Hematopoietic multipotent progenitor cell treated with erythropoietin and hydrocortisone succinate and interleukin-3 and kit ligand, for 17 days (in vitro differentiated cells): ENCODE results near the gene CACNB4.
"Not testable (repeated sequence)": the region's sequence is repeated elsewhere in the genome, so short reads cannot be mapped to it uniquely, and the experiment has no call there.

Experiments
- DNase-seq: peaks from one replicate; pipeline ENCODE4 v3.0.0-alpha.2; 2015; ENCODE audit warnings: low spot score

CACNB4 gene

DNA sequence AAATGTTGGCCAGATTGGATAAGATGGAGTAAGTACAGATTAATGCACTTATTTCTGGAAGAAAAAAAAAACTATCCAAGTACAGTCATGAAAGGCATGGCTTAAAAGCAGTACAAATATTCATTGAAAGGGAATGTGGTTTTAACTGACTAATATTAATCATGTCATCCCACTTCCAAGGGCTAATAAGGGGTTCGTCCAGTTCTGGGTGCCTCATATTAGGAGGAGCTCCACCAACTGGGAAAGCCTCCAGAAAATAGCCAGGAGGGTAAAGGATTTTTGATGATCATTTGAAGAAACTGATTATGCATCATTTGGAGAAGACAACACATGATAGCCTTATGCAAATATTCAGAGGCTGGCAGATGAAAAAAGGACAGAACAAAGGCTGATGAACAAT lies 155.4 kb downstream of the CACNB4 start:
- DNase-seq, result no peak

DNA sequence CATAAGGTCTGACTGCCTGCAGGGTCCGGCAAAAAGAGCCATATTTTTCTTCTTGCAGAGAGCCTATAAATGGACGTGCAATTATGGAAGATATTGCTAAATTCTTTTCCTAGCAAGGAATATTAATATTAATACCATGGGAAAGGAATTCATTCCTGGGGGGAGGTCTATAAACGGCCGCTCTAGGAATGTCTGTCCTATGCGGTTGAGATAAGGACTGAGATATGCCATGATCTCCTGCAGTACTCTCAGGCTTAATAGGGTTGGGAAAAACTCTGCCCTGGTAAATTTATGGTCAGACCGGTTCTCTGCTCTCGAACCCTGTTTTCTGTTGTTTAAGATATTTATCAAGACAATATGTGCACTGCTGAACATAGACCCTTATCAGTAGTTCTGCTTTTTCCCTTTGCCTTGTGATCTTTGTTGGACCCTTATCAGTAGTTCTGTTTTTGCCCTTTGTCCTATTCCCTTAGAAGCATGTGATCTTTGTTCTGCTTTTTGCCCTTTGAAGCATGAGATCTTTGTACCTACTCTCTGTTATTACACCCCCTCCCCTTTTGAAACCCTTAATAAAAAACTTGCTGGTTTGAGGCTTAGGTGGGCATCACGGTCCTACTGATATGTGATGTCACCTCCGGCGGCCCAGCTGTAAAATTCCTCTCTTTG lies 156.2 kb downstream of the CACNB4 start:
- not testable (repeated sequence) for DNase-seq

DNA sequence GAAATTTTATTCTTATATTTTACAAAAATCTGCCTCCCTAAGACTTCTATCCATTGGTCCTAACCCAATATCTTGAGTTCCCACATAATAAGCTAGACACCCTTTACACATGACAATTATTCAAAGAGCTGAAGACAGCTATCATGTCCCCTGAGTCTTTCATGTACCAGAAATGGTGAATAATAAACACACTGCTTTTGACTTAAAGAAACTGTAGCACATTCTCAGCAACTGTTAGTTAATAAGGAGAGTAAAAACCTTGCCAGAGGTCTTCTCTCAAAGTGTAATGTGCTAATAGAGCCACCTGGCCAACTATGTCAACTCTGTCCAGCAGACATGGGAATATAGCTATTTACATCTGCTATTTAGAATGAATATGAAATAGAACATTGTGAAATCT lies 160.9 kb downstream of the CACNB4 start:
- no peak for DNase-seq

DNA sequence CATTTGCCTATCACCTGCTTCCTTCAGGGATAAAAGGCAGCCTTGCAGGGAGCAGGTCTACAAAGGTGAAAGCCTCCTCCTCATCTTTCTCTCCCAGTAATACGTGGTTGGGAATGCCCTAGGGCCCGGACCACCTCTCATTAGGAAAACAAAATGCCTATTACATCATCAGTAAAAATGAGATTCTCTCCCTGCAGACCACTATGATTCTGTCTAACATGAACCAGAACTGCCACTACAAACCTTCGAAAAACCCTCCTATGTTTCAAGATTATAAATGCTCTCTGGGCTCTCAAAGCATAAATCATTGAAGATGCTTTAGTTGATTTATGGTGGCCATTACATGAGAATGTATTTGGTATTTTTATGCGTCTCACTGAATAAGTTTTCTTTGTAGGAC lies 162.2 kb downstream of the CACNB4 start:
- no peak for DNase-seq

DNA sequence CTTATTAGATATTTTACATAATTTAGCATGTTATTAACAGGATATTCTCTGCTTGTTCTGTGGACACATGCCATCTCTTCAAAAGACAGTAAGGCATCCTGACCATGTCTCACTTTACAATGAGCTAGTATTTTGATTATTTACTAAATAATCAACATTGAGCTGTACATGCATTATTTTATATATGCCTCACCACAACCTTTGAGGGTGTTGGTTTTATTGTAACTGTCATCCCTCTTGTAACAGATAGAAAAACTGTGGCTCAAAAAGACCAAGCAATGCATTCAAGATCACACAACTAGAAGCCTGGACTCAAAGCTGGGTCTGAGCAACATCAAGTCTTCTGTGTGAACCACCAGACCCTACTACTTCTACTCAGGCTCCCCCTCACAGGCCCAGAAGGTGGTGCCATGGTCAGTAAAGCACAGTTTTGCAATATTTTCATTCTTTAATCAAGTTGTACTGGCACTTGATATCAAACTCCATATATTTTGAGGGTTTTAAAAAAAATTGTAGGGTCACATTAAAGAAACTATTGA lies 165.5 kb downstream of the CACNB4 start:
- DNase-seq, result no peak

DNA sequence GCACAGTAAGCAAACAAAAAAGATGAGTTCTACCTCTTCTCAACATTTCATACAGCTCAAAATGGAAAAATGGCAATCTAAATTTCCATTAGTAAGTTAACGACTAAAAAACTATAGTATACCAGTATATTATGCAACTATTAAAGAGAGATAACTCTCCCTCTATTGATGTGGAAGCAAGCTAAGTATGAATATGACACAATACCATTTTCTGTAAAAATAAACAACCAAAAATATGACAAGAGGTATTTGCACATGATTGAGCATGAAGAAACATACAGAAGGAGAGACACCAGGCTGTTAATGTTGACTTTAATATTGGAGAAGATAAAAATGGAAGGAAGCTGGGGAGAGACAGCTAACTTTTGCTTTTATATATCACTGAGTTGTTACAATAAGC lies 167.1 kb downstream of the CACNB4 start:
- no peak for DNase-seq

DNA sequence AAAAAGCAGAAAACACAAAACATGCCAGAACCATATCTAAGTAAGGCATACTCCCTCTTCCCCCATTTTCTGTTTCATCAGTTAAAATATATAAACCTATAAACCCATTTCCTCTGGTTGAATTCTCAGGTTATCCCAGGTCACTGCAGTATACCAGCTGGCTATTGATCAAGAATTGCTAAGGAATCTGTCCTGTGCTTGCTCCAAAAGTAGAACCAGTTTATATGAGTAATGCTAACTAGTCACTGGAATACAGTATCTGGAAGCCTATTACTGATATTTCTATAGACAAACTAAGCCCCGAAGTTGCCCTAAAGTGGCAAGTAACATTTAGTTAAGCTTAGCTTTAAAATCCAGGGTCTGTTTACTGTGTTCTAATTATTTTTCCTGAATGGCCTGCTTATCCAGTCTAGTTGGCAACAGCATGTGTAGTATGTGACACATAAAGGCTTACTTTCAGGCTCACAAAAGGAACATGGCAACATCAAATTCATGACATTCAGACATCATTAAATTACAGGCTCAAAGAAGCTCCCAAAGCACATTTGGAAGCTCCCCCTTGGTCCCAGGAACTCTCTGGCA lies 167.7 kb downstream of the CACNB4 start:
- DNase-seq, result no peak

DNA sequence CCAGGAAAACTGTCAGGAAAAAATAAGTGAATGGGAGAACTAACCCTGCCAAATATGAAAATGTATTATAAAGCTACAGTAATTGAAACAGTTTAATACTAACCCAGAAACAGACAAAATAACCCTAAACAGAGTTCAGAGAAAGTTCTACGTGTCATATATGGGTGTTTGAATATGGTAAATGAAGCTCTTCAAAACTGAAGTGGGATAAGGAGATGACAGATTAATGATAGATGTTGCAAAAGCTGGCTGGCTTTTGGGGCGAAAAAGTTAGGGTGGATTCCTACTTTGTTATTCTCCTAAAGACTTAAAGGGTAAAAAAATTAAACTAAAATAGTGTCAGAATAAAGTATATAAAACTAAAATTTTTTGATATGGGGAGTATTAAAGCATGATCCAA lies 168.8 kb downstream of the CACNB4 start:
- DNase-seq, result no peak

DNA sequence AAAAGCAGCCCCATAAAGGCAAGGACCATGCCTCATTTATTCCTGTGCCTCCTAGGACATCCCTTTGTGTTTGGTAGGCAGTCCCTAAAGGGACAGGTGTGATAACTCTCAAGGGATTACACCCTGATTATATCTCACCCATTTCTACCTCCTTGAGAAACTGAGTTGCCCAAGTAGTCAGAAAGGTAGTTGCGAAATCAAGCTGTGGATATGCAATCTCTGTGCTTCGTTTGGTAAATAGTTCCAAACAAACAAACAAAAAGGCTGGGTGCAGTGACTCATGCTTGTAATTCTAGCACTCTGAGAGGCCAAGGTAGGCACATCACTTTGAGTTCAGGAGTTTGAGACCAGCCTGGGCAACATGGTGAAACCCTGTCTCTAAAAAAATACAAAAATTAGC lies 170.5 kb downstream of the CACNB4 start:
- no peak for DNase-seq

DNA sequence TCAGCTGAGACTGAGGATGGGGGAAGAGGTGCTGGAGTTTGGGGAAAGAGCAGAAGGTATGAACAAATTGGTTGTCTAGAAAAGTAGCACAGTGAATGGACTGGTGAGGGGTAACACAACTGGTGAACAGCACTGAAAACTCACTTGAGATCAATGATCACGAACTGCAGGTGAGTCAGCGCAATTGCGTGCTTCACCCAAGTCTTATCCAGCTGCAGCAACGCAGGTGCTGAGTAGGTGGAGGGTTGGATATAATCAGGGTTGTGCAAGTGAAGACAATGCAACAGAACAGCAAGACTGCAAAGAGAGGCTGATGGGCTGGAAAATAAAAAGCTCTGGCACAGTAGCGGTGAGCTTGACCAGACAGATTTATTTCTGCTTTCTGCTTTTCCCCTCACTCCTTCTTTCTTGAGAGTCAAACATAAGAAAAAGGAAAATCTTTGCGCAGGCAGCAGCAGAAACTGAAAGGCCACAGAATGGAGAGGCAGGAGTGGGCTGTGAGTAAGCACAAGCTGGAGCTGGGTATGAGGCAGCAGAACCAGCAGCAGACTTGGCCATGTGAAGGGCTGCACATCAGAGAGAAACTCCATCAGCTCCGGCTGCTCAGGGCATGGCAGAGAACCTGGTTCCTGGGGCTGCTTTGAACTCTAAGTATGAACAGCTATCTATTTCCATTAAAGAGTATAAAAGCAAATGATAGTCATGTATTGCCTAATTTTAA lies 171.2 kb downstream of the CACNB4 start:
- DNase-seq, result no peak

DNA sequence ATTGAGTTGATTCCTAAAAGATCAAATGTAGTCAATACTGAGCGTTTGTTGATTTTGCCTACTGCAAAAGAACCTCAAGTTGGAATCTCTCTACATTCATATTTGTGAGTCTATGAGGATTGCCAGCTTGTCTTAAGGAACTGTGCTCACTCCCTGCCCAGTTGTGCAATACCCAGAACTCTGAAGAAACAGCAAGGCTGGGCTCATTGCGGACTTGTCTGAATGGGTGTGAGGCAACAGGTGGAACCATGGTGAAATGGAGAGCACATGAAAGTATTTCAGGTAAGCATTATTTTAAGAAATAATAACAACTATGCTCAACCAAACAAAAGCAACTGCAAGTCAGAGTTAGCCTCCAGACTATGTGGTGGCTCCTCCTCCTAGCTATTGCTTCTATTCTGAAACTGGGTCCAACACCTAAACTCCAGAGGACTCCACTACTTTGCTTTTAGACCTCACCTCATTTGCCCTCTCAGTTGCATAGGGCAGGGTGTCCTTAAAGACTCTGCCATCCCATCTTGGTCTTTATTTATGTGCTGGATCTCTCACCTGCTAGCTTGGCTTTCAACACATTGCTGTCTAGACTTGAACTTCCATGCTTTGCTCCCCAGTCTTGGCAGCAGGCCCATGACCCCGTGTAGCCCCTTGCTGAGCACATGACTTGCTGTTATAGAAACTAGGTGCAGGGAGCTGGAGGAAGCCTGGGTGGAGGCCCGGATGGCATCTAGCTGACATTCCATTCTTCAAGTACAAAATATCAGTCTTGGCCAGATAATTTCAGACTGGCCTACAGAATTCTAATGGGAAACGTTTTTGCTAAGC lies 175.8 kb downstream of the CACNB4 start:
- DNase-seq, result no peak

DNA sequence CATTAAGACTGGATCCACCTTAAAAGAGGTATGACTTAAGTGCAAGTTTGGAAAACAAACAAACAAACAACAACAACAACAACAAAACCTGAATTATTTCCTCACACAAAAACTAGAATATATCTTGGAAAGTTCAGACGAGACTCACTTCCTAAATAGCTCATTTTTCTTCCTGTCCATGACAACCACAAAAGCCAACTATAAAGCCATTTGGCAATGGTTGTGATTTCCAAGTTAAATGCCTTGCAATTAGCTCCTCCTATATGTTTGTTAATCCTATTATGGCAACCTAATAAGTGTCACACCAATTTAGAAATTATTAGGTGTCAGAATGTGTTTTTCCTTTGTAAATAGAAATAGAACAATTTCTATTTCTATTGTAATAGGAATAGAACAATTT lies 179.1 kb downstream of the CACNB4 start:
- DNase-seq, result no peak

DNA sequence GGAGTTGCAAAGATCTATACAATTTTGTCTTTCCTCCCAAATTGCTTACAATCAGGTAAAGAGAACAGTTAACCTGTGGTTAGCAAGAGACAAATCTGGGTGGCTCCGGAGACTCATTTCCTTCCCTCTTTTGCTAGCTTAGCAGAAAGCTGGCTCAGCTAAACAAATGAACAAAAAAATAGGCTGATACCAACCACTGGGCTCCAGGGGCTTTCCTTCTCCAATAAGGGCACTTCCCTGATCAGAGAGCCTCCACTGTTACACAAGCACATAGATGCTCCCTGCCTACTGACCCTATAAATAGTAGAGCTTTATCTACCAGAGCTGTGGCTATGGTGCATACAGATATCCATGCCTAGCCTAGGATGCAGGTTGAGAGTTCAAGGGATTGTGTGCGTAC lies 180.5 kb downstream of the CACNB4 start:
- no peak for DNase-seq

DNA sequence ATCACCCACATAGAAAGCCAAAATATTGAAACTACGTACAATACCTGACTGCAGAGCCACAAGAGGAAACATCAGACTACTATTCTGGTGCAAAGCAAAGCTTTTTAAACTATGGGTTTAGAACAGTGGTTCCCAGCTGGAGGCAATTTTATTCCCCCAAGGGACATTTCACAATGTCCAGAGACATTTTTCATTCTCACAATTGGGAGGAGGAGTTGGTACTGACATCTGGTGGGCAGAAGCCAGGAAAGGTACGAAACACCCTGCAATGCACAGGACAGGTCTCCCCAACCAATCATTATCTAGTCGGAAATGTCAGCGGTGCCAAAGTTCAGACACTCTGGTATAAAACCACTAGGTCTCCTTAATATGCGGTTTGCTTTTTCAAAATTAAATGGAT lies 182.2 kb downstream of the CACNB4 start:
- DNase-seq, result no peak

DNA sequence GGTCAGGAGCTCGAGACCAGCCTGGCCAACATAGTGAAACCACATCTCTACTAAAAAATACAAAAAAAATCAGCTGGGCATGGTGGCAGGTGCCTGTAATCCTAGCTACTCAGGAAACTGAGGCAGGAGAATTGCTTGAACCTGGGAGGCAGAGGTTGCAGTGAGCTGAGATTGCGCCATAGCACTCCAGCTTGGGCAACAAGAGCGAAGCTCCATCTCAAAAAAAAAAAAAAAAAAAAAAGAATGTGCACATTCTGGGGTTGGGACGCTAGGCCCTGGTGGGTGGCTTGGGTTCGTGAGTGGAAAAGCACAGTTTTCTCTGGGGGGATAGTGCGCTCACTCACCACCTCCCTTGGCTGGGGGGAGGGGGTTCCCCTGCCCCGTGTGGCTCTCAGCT lies 183.2 kb downstream of the CACNB4 start:
- not testable (repeated sequence) for DNase-seq

DNA sequence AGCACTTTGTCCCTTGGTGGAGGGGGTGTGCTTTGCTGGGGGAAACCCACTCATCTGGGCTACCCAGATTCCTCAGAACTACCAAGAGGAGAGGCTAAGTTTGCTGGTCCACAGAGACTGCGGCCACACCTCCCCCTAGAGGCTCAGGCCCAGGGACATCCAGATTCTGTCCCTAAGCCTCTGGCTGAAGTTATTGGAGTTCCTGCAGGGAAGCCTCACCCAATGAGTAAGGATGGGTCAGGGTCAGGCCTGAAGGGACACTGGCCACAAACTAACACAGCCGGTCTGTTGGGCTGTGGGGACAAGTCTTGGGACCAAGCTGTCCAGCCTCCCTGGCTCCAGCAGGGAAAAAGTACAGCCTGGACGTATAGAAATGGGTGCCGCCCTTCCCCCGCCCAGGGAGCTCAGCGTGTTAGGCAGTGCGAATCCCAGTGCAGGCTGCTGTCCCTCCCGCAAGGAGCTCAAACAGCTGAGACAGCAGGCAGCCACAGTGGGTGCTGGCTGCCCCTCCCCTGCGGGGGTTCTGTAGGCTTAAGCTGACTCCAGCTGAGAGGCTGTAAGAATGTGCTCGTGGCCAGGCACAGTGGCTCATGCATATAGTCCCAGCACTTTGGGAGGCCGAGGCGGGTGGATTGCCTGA lies 183.7 kb downstream of the CACNB4 start:
- no peak for DNase-seq

DNA sequence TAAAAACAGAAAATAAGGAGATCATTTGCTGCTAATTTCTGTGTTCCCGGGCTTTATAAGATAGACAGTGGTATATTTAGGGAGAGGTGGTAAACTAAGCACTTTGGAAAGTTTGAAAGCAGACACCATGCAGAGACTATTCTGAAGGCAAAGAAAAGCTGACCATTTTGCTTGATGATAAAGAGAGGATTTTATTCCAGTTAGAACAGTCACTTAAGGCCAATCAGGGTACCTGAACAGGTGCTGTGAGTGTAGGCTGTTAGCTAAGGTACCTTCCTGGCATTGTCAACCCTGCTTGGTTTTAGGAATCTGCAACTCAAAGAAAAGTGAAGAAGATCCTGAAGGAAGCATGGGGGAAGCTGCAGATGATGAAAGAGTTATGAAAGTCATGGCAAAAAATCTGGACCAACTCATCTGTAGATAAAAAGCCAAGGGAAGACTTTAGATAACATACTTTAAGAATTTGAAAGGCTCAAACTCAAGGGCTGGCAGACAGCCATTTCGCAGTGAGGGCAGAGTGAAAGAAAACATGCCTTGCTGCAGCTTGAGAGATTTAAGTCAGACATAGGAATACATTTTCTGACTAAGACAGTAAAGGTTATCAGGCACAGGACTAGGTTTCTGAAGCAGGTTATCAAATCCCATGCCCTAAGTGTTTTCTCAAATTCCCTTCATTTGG lies 190.5 kb downstream of the CACNB4 start:
- DNase-seq, result no peak

DNA sequence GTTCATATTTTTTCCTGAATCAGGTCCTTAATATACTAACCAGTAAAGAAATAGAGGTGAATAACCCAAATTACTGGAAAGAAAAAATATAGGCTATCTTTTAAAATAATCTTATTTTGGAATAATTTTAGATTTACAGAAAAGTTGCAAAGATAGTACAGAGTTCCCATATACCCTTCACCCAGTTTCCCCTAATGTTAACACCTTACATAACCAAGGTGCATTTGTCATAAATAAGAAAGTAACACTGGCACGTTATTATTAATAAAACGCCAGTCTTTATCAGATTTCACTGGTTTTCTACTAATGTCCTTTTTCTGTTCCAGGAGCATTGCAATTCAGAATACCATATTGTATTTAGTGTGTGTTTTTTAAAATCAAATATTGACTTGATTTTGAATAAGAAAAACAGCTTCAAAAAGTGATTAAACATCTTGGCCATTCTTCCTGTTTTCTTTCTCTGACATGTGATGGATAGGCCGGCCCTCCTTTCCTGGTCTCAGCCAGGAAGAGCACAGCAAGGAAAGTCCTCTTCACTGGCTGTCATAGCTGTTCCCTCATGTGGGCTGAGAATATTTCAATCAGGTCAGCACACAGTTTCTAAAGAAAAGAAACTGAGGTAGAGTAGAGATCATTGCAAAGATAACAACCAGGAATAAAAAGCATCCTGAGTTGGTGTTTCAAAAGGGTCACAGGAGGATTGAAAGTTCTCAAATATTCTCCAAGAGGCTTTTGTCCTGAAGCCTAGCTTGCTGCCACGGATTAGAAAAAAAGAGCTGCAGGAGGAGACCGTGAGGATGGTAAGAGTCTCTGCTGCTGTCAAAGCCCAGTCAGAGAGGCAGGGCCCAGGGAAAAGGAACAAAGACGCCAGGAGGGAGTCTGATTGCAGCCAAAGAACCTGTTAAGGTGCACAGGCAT lies 191.3 kb downstream of the CACNB4 start:
- DNase-seq, result no peak

DNA sequence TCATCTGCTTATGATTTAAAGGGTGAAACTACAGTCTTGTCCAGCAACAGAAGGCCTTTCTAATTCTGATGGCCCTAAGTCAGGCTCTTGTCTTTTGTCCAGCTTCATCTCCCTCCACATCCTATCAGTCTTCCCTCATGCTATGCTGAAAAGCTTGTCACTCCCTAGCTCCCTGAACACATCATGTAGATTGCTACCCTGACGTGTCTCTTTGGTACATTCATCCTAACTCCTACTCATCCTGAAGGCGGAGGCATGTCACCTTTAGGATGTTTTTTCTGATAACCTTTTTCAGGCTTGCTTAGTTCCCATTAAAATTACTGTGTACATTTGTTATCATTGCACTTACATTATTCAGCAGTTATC lies 192.2 kb downstream of the CACNB4 start:
- no peak for DNase-seq

DNA sequence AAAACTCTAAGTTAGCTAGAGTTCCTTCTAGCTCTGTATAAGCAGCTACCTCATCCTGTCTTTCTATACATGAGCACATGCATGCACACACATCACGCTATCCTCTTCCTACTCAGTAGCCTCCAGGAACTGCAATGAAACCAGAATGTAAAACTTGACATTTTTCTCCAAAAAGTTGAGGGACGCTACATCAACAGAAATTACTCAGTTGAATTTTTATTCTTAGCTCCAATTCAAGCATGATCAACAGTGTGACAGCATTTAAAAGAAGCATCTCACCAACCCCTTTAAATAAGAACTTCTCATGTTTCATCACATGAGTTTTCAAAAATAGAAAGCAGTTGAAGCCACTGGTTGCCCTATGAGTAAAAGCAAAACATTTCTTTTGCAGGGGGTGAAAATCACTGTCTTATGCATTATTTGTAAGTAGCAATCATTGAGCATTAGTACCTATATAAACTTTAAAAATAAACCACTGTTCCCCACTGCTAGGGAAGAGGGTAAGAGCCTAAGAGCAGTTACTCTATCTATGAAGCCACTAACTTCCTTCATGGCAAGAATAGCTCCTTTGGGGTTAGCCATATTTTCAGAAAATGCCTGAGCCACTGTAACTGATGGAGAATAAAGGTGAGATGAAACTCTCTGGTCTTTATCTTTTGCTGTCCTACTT lies 192.7 kb downstream of the CACNB4 start:
- DNase-seq, result no peak
